Progenitor cell of endocrine pancreas (in vitro differentiated cells): ENCODE measurements around the gene ADAM23. TPM values are rescaled to one million over a fixed set of nuclear protein-coding genes. Genes with fewer than 3 reads are reported as not detected.

Experiments used
- DNase-seq: peaks from one replicate; pipeline ENCODE4 v3.0.0; 2021; ENCODE audit warnings: low spot score; ENCODE audit not compliant: unreplicated experiment
- H3K27ac Mint-ChIP-seq: 2 replicates; pipeline ENCODE4 v1.8.0; 2021; ENCODE audit warnings: mild to moderate bottlenecking, moderate library complexity, mixed read lengths
- H3K27me3 Mint-ChIP-seq: 2 replicates; pipeline ENCODE4 v1.8.0; 2021; ENCODE audit warnings: mixed read lengths
- H3K36me3 Mint-ChIP-seq: 2 replicates; pipeline ENCODE4 v1.8.0; 2022; ENCODE audit warnings: mixed read lengths; ENCODE audit not compliant: insufficient read depth
- H3K4me1 Mint-ChIP-seq: 2 replicates; pipeline ENCODE4 v1.8.0; 2021; ENCODE audit warnings: low read depth, mixed read lengths
- H3K4me3 Mint-ChIP-seq: 2 replicates; pipeline ENCODE4 v1.8.0; 2021; ENCODE audit warnings: low read depth, mild to moderate bottlenecking, moderate library complexity, mixed read lengths
- H3K9me3 Mint-ChIP-seq: 2 replicates; pipeline ENCODE4 v1.8.0; 2021; ENCODE audit warnings: low read depth, mixed read lengths
- CTCF ChIP-seq: fragments of 200-600 bp; sonication (generic); IDR thresholded peaks from one replicate; pipeline ENCODE4 v1.5.0; 2021; ENCODE audit warnings: antibody characterized with exemption, mild to moderate bottlenecking; ENCODE audit not compliant: unreplicated experiment
- total RNA-seq: library from RNA; stranded (reverse); gene quantifications from 2 replicates; pipeline ENCODE4 v1.2.1, GENCODE V29; 2021

Gene ADAM23
- total RNA-seq, 1 donor from 2014 or later, result 16.0 TPM

GRCh38 chr2:206488053-206488452 is 44.7 kb downstream of the ADAM23 start:
- no peak for TF ChIP-seq CTCF
- no peak overlapping the region for H3K27ac Mint-ChIP-seq
- H3K4me1 Mint-ChIP-seq, result peaks cover 4% of the 10 kb centered on the region
- H3K9me3 Mint-ChIP-seq, result peaks cover 7% of the 10 kb centered on the region
- H3K36me3 Mint-ChIP-seq, result peaks cover 3% of the 10 kb centered on the region
- DNase-seq, result no peak
- H3K4me3 Mint-ChIP-seq, result no peak overlapping the region
- no peaks in the 10 kb centered on the region for H3K27me3 Mint-ChIP-seq

GRCh38 chr2:206488623-206489022 is 45.3 kb downstream of the ADAM23 start:
- peaks cover 3% of the 10 kb centered on the region for H3K36me3 Mint-ChIP-seq
- no peak overlapping the region for H3K4me3 Mint-ChIP-seq
- peaks cover 7% of the 10 kb centered on the region for H3K9me3 Mint-ChIP-seq
- no peaks in the 10 kb centered on the region for H3K27me3 Mint-ChIP-seq
- TF ChIP-seq CTCF, result no peak
- peaks cover 4% of the 10 kb centered on the region for H3K4me1 Mint-ChIP-seq
- no peak for DNase-seq
- no peak overlapping the region for H3K27ac Mint-ChIP-seq

GRCh38 chr2:206494061-206494460 is 50.7 kb downstream of the ADAM23 start:
- Mint-ChIP-seq H3K27me3 (no peaks in the 10 kb centered on the region), H3K27ac (no peak overlapping the region), H3K4me3 (no peak overlapping the region), H3K4me1 (no peaks in the 10 kb centered on the region), H3K36me3 (peaks cover 13% of the 10 kb centered on the region), H3K9me3 (peaks cover 9% of the 10 kb centered on the region)
- TF ChIP-seq CTCF, result no peak
- no peak for DNase-seq

GRCh38 chr2:206502729-206503128 is 59.4 kb downstream of the ADAM23 start:
- DNase-seq, result no peak
- Mint-ChIP-seq H3K36me3 (no peaks in the 10 kb centered on the region), H3K4me3 (no peak overlapping the region), H3K9me3 (no peaks in the 10 kb centered on the region), H3K4me1 (no peaks in the 10 kb centered on the region), H3K27me3 (no peaks in the 10 kb centered on the region), H3K27ac (no peak overlapping the region)
- TF ChIP-seq CTCF, result no peak

- Mint-ChIP-seq H3K27me3 (no peaks in the 10 kb centered on the region), H3K9me3 (no peaks in the 10 kb centered on the region), H3K4me3 (no peak overlapping the region), H3K36me3 (peaks cover 1% of the 10 kb centered on the region), H3K4me1 (peaks cover 1% of the 10 kb centered on the region), H3K27ac (no peak overlapping the region)
- DNase-seq, result no peak
- no peak for TF ChIP-seq CTCF
Measured at GRCh38 chr2:206511283-206511682, 68.0 kb downstream of the ADAM23 start.
